ENCODE results near the gene SFTPA2. TPM values are rescaled to one million over a fixed set of nuclear protein-coding genes. Genes with fewer than 3 reads are reported as not detected.
A peak's percentile ranks its signal among the peaks of the same experiment; 100 is the strongest.
"Not testable (repeated sequence)": the region's sequence is repeated elsewhere in the genome, so short reads cannot be mapped to it uniquely, and the experiment has no call there.

SFTPA2 gene
- total RNA-seq, 1 donor from 2014 or later = 0.62 TPM

DNA sequence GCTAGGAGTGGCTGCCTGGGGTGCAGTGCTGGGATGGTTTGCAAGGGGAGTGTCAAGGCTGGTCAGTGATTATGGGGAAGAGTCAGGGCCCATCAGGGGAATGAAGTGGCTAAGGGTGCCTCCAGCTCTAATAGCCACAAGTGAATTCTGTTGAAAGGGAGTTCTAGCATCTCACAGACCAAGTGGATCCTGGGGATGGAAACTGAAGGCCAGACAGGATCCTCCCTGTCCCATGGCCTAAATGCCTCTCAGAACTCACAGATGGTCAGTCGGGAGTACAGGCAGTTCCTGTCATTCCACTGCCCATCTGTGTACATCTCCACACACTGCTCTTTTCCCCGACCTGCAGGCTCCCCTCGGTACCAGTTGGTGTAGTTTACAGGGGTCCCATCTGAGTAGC lies 3.2 kb downstream of the SFTPA2 start:
- not testable (repeated sequence) for DNase-seq

DNA sequence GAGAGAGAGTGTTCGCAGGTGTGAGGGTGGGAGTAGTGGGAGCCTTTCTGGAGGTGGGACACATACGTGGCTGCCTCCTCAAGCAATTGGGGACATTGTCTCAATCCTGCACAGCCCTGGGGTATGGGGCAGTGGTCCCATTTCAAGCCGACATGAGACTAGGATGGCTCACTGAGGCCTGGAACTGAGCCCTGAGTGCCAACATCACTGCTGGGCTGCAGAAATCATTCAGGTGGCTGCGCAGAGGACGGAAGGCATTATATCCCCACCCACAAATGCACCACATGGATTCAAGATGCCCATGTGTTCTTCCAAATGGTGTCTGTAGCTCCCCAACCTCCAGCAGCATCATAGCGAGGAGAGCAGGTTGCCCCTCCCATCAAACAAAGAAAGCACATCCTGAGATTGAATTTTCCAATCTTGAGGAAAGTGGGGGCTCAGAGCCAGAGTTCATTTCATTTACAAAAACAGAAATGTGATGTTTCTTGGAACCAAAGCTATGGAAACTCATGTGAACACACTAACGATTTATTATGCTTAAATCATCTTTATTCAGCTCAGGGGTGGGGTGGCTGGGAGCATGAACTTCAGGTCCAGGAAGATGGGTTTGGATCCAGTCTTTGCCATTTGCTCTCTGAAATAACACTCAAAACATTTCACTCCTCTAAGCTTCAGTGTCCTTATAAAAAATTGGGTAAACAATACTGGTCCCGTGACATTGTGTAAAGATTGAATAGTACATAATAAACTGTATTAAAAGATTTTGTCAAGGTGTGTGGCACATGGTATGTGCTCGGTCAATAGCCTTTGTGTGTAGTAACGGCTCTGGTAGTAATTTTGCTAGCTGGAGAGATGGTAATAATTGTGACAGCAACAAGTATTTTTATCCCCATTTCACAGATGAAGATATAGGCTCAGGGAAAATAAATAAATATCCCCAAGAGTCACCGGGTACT lies 4.6 kb downstream of the SFTPA2 start:
- DNase-seq = no peak

DNA sequence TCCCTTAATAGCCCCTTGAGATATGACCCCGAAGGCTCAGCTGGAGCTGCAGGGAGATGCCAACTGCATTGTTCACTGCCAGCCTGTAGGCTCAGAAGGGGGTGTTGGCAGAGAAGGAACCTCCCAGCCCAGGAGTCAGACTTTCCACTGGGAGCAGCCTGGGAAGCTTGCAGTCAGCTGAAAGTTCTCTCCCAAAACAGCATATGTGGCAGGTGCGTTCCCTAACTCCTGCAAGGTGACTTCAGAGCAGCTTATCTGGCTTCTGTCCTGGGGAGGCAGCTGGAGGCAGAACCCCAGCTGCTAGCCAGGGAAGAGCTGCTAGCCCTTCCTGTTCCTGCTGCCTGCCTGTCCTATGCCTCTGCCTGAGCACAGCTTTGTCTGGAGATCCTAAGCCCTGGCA lies 8.1 kb downstream of the SFTPA2 start:
- DNase-seq = peak; percentile 10

DNA sequence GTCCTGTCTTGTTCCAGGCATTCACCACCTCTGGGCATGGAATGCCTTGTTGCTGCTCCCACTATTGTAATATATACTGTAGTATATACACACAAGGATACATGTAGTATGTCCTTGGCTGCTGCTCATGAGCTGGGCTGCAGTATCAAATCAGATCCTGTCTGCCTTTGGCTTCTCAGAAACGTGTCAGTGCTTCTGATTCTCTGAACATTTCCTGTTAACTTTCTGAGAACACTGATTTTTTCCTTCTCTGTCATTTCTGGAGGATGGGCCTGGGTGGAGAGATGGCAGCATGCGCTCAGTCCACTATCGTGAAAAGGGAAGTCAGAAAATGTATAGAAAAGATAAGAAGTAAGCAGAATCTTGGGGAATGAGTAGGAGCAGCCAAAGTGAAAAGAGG lies 12.2 kb downstream of the SFTPA2 start:
- no peak for DNase-seq

DNA sequence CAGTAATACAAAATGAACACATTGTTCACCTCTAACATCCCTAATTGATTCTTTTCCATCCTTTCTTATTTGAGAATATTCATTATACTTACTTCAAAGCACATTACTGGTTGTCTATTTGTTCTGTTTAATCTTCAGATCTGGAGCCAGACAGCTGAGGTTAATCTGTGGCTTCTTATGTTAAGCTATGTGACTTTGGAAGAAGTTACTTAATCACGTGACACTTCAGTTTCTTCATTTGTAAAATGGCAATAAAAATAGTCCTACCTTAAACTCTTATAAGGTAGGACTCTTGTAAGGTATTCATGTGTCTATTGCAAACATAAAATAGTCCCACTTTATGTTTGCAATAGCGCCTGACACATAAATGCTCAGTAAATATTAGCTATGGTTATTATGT lies 13.1 kb downstream of the SFTPA2 start:
- DNase-seq = not testable (repeated sequence)

DNA sequence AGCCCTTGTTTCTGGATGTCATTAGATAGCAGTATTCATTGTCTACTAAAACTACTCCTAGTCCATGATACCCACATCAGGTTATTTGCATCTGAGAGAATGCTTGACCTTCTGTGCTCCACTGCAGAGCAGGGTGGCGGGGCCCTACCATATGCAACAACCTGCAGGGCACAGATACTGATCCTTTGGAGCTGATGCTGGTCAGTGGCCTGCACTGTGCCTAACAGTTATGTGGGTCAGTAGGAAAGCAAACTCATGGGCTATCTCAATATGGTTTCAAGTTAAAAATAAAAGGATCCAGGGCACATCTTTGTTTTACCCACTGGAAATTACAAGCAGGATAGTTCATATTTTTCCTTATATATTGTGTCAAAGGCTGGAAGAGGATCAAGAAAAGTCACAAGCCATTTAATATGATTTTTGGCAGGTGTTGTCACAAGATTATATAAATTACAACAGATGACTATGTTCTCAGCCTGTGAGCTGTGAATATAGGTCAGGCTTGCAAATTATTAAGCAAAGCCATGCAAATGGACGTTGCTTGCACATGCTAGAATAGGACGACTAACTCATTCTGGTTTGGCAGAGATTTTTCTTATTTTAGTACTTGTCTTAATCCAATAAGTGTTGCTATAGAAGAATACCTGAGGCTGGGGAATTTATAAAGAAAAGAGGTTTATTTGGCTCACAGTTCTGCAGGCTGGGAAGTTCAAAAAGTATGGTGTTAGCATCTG lies 15.1 kb downstream of the SFTPA2 start:
- not testable (repeated sequence) for DNase-seq

DNA sequence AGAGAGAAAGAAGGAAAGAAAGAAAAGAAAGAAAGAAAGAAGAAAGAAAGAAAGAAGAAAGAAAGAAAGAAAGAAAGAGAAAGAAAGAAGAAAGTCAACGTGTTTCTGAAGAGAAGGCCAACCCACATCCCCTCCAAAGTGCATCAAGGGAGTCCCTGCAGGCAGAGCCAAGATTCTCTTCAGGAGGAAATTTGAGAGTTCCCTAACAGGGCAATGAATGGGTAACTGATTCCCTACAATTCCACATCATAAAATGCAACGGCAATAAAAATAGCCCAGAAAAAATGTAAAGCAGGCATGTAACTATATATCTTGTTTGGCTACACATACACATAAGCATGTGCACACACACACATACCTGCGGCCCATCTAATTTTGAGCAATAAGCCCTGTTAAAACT lies 15.8 kb downstream of the SFTPA2 start:
- not testable (repeated sequence) for DNase-seq

DNA sequence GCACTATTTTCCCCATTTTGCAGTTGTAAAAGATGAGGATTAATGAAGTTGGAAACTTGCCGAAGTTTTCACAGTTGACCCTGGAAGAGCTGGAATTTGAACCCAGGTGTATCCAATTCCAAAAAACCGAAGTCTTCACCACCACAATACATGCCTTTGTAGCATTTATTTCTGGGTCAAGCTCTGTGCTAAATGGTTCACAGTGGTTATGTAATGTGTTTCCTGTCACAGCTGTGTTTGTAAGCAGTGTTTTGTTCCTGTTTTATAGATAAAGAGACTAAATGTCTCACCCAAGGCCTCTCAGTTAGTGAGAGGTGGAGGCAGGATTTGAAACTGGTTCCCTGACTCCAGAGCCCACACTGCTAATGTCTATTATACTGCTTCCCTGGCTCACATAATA lies 17.6 kb downstream of the SFTPA2 start:
- DNase-seq = no peak

DNA sequence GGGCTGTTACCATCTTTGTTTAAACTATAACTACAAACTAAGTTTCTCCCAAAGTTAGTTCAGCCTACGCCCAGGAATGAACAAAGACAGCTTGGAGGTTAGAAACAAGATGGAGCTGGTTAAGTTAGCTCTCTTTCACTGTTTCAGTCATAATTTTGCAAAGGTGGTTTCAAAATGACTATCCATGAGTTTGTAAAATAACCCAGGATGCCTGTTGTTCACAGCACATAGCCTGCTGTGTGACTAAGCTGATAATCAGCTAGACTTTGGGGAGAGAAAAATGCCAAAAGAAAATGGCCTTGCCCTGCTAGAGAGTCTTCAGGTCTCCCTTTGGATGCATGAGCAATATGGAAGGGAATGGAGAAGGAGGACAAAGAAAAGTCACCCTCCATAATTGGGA lies 19.3 kb downstream of the SFTPA2 start:
- DNase-seq = not testable (repeated sequence)

DNA sequence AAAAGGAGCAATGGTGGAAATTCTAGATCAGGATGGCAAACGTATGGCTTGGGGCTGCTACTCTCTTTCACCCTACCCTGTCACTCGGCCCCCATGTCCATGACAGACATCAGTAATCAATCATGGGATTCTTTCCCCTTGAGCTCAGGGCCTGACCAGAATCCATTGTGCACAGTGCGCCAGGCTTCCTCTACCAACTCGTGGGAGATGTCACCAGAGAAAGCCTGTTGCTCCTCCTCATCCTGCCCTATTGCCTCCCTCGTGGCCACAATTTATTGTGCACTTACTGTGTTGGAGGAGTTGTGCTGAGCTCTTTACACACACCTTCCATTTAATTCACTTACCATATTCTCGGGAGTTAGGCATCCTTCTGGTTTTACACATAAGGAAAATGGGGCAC lies 21.9 kb downstream of the SFTPA2 start:
- DNase-seq = not testable (repeated sequence)

DNA sequence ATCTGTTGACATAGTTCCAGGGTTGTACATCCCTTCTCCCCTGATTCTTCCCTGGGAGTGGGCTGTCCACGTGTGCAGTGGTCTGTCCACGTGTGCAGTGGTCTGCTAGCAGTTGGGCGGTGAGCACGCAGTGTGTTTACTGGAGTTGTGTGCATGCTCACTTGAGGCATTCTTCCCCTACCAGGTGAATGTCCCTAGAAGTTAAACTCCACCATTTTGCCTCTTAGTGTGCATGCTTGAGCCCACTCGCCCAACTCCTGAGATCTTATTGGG lies 26.4 kb downstream of the SFTPA2 start:
- DNase-seq = not testable (repeated sequence)

DNA sequence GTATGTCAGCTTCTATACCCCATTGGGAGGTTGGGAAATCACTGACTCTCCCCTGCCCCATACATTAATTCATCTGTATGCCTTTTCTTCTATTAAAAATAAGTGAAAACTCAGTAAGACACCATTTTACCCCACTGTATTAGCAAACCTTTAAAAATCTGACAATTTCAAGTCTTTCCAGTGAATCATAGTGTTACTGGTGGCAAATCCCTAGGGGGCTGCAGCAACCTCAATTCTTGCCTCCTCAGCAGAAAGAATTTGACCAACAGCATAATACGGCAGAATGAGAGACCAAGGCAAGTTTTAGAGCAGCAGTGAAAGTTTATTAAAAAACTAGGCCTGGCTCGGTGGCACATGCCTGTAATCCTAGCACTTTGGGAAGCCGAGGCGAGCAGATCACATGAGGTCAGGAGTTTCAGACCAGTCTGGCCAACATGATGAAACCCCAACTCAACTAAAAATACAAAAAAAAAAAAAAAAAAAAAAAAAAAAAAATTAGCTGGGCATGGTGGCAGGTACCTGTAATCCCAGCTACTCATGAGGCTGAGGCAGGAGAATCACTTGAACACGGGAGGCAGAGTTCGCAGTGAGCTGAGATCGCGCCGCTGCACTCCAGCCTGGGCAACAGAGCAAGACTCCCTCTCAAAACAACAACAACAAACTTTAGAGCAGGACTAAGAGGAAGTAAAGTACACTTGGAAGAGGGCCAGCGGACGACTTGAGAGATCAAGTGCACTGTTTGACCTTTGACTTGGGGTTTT lies 26.9 kb downstream of the SFTPA2 start:
- not testable (repeated sequence) for DNase-seq

DNA sequence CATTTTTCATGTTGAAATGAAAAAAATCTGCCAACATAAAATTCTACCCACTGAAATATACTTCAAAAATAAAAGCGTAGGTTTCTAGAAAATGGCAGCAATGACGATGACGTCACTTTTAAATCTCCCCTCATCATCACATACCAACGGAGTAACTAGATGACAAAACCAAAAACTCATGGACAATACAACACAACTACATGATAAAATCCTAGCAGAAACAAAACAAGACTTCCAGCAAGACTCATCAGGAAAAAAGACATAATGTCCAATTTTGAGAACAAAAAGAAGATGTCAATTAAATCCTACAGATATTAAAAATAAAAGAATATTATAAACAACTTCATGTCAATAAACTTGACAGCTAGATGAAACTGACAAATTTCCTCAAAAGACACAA lies 31.9 kb downstream of the SFTPA2 start:
- not testable (repeated sequence) for DNase-seq

DNA sequence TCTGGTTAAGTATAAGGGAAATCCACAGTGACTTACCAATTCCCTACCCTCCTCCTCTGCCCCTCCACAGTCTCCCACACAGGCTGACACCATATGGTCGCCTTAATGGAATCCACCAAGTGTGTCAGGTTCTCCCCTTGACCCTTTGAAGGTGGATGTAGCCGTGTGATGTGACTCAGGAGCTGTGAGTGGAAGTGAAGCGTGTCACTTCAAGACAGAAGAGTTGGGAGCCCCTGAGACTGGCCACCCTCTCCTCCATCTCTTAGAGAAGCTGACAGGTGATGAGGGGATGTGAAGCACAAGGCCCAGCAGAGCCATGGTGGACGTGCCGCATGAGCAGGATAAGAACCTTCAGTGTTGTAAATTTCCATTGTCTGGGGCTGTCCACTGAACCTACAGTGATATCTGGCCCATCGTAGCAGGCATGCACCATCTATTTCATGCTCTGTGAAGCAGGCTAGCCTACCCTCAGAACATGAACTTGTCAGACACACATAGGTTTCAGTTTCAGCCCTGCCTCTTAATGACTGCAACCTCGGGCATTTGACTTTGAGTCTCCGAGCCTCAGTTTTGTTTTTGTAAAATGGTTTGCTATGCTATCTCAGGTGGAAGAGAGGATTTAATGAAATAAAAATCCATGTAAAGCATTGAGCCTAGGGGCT lies 35.0 kb downstream of the SFTPA2 start:
- not testable (repeated sequence) for DNase-seq

DNA sequence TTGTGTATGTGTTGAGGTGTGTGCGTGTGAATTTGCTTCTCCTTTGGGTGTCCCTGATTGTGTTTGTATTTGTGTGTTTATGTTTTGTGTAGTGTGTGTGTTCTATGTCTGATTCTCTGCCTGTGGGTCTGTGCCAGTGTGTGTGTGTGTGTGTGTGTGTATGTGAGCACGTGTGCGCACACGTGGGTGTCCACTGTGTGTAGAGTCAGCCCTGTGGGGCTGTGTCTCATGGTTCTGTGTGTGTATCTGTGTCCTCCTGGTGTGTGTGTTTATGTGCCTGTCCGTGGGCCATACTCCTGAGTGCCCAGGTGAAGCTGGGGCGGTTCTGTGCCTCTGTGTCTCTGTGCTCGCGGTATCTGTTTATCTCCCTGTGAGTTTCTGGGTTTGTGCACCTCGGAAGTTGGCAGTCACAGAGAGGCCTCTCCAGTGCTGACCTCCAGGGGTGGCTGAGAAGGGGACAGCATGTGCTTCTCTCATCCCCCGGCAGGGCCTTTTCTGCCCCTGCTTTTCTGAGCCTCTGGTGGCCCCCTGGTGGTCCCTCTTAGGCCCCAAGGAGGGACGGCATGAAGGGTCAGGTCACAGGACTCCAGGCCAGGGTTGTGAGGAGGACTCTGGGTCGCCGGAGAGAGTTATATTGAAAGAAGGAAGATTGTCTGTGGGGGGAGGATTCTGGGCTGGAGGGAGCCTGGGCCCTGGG lies 36.9 kb downstream of the SFTPA2 start:
- DNase-seq = not testable (repeated sequence)

DNA sequence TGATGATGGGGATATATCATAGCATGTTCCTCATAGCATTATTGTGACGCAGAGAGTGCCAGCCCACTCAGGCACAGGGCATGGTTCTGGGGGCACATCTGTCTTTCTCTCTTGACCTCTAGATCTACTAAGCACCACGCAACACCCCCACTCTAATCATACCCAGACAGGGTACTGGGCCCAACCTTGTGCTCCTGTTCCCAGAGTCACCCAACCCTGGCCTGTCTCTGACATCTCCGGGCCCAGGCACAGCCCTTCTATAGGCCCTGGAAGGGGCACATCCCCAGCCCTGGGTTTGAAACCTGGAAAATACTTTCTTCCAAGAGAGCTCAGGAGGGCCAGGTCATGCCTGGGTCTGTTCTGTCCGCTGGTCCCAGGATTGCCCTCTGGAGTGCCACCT lies 37.7 kb downstream of the SFTPA2 start:
- DNase-seq = not testable (repeated sequence)

DNA sequence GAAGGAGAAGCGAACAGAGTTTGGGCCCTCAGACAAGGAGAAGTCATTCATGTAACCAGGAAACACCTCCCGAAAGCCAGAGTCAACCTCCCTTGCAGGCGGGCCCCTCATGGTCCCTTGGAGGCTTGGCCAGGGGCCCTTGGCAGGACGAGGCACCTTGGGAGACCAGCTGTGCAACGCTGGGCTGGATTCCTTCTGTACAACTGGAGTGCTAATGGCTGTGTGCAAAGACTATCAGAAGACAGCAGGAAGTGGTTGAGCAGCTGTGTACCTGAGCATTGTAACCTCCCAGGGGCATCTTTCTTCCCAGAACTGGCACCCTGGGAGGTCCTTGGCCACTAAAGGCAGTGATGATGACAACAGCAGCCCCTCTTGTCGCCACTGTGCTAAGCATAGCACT lies 38.5 kb downstream of the SFTPA2 start:
- DNase-seq = not testable (repeated sequence)

DNA sequence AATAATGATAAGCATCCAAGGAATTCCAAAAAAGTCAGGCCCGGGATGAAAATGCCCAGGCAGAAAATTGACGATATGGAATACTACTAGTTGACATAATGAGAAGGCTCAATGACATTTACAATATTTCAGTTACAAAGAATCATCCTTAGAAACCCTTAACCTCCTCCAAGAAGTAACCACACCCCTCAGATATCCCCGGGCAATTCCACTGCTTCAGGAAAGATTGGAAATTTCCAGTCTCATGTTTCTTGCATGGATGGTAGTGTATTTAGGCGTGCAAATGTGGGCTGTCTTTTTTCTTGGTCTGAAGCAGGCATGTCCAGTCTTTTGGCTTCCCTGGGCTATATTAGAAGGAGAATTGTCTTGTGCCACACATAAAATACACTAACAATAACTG lies 42.6 kb downstream of the SFTPA2 start:
- DNase-seq = not testable (repeated sequence)

DNA sequence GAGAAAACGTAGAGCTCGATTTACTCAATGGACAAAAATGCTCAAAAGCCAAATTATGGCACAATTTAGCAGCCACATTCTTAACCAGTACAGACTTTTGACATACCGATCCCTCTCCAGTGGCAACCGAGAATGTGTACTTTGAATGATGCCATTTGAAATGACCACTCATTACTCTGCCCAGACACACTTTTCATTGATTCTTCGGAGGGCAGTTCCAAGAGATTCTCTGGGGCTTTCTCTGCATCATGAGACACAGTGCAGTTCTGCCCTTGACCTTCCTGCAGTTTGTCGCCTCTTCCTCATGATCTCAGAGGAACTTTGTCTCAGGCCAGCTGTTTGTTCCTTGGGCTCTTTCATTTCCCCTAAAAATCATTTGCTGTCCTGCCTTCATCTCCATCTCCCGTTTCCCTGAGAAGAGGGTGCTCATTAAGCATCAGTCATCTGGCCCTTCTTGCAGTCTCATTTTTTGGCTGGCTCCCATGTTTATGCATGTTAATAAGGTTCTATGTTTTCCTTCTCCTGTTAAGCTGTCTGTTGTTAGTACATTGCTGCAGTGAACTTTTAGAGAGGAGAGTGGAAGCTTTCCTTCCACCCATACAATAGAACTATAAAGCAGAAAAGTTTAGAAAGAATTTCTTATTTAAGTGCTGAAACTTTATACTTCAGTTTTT lies 43.5 kb downstream of the SFTPA2 start:
- not testable (repeated sequence) for DNase-seq

DNA sequence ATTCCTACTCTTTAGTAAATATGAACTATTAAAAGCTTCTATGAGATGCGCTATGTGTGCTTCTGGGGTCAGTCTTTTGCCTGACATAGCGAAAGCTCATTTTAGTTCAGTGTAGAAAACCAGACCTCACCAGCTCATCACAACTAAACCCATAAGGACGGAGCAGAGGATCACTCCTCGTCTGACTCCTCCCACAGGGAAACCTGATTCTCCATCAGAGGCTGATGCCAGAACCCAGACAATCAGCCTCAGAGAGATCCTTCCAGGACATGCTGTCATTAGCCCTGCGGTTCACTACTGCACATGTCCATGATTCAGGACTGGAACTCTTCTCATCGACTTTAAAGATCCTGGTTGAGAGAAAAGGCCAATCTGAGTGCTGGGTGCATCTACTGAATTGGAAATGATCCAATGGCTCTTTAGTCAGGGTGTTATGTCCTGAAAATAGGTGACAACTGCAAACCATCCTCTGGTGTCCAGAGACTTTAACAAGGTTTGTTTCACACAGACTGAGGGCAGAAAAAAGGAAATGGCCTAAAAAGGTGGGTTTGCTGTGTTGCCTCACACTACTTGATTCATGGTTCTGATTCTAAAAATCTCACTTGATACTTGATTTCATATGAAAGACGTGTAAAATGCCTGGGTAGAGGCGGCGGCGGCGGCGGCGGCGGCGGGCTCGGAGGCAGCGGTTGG lies 48.2 kb downstream of the SFTPA2 start, which contains the start of gene EIF5AL1:
TSS of gene EIF5AL1 (plus strand) at position 643 of the 693 bp plus-strand sequence. CDS start 117 bp downstream, outside the sequence.
- not testable (repeated sequence) for DNase-seq

All from tongue (tissue), 2 donors.